HG03575 (cell line): ENCODE data around the gene BACE2.
"Not testable (repeated sequence)": the region's sequence is repeated elsewhere in the genome, so short reads cannot be mapped to it uniquely, and the experiment has no call there.

Experiments
- ATAC-seq: cut with Tn5 transposase; IDR thresholded peaks from one replicate; pipeline ENCODE4 v1.9.1; 2021; ENCODE audit not compliant: unreplicated experiment, insufficient number of reproducible peaks, low FRiP score; ENCODE audit errors: extremely low read depth

BACE2 gene

GRCh38 chr21:41170859-41171609 lies 3.1 kb downstream of the BACE2 start:
- ATAC-seq = no peak

GRCh38 chr21:41175080-41175479 lies 7.1 kb downstream of the BACE2 start:
- no peak for ATAC-seq

GRCh38 chr21:41176846-41177245 lies 8.9 kb downstream of the BACE2 start:
- no peak for ATAC-seq

- ATAC-seq = no peak
Observed at GRCh38 chr21:41180752-41181151, 12.8 kb downstream of the BACE2 start.

- ATAC-seq = no peak
Observed at GRCh38 chr21:41182547-41182946, 14.6 kb downstream of the BACE2 start.

- ATAC-seq = no peak
Observed at GRCh38 chr21:41183575-41183974, 15.6 kb downstream of the BACE2 start.

- no peak for ATAC-seq
Observed at GRCh38 chr21:41185802-41186201, 17.8 kb downstream of the BACE2 start.

- ATAC-seq = no peak
Observed at GRCh38 chr21:41186755-41187536, 19.0 kb downstream of the BACE2 start.

- no peak for ATAC-seq
Observed at GRCh38 chr21:41187537-41188025, 19.6 kb downstream of the BACE2 start.

- no peak for ATAC-seq
Observed at GRCh38 chr21:41188486-41189149, 20.7 kb downstream of the BACE2 start.

GRCh38 chr21:41189150-41189745 lies 21.3 kb downstream of the BACE2 start:
- no peak for ATAC-seq

- not testable (repeated sequence) for ATAC-seq
Observed at GRCh38 chr21:41192552-41192951, 24.6 kb downstream of the BACE2 start.

- ATAC-seq = no peak
Observed at GRCh38 chr21:41195311-41195710, 27.4 kb downstream of the BACE2 start.

GRCh38 chr21:41196993-41197392 lies 29.0 kb downstream of the BACE2 start:
- ATAC-seq = no peak

- ATAC-seq = no peak
Observed at GRCh38 chr21:41197582-41197981, 29.6 kb downstream of the BACE2 start.

- ATAC-seq = not testable (repeated sequence)
Observed at GRCh38 chr21:41198647-41199046, 30.7 kb downstream of the BACE2 start.

- ATAC-seq = no peak
Observed at GRCh38 chr21:41199123-41199522, 31.2 kb downstream of the BACE2 start.

GRCh38 chr21:41199588-41199987 lies 31.6 kb downstream of the BACE2 start:
- ATAC-seq = no peak

- no peak for ATAC-seq
Observed at GRCh38 chr21:41201385-41201784, 33.4 kb downstream of the BACE2 start.
